ENCODE data around the gene ZNF469.

Gene ZNF469

GRCh38 chr16:88429387-88430184 lies 46.8 kb downstream of the ZNF469 start:
- no peak for DNase-seq

- no peak for DNase-seq
Observed at GRCh38 chr16:88430185-88430523, 47.4 kb downstream of the ZNF469 start.

- DNase-seq, result no peak
Observed at GRCh38 chr16:88430524-88431446, 48.0 kb downstream of the ZNF469 start.

- no peak for DNase-seq
Observed at GRCh38 chr16:88431651-88432050, 48.9 kb downstream of the ZNF469 start.

- DNase-seq, result no peak
Observed at GRCh38 chr16:88432174-88432573, 49.4 kb downstream of the ZNF469 start.

Measured in SW 1271 (cell line).